ENCODE measurements around the gene AARS2.

DNA sequence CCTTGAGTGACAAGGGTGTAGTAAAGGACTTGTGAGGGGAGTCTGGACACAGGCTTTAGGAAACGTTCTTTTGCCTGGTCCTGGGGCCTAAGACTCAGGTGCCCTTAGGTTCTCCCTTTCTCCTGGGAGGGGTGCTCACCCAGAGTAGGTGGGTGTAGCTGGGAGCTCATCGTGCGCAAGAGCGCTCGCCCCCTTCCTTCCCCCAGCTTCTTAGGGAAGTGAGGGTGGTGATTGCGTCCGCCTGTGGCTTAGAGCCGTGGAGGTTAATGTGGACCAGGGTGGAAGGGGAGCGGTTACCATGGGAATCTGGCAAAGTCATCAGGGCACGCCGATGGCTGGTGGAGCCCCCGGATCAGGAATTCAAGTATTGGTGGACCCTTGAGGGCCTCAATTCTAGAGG is 3.3 kb upstream of the AARS2 start:
- no peak for TF ChIP-seq CTCF (IDR thresholded peaks at IDR 0.05; ENCODE audit: insufficient read depth, low read length)
- no peak for TF ChIP-seq GABPA (IDR thresholded peaks at IDR 0.05; ENCODE audit: low read depth)
- TF ChIP-seq, protein P1, sequence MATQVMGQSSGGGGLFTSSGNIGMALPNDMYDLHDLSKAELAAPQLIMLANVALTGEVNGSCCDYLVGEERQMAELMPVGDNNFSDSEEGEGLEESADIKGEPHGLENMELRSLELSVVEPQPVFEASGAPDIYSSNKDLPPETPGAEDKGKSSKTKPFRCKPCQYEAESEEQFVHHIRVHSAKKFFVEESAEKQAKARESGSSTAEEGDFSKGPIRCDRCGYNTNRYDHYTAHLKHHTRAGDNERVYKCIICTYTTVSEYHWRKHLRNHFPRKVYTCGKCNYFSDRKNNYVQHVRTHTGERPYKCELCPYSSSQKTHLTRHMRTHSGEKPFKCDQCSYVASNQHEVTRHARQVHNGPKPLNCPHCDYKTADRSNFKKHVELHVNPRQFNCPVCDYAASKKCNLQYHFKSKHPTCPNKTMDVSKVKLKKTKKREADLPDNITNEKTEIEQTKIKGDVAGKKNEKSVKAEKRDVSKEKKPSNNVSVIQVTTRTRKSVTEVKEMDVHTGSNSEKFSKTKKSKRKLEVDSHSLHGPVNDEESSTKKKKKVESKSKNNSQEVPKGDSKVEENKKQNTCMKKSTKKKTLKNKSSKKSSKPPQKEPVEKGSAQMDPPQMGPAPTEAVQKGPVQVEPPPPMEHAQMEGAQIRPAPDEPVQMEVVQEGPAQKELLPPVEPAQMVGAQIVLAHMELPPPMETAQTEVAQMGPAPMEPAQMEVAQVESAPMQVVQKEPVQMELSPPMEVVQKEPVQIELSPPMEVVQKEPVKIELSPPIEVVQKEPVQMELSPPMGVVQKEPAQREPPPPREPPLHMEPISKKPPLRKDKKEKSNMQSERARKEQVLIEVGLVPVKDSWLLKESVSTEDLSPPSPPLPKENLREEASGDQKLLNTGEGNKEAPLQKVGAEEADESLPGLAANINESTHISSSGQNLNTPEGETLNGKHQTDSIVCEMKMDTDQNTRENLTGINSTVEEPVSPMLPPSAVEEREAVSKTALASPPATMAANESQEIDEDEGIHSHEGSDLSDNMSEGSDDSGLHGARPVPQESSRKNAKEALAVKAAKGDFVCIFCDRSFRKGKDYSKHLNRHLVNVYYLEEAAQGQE (IDR thresholded peaks at IDR 0.05; ENCODE audit: insufficient replicate concordance, low read depth), result no peak
- TF ChIP-seq POLR2AphosphoS5 (IDR thresholded peaks at IDR 0.05; ENCODE audit: low read depth), result no peak

All from HL-60 (cell line).